Peyer's patch (tissue), 4 donors: ENCODE measurements around the gene PGPEP1. TPM values are rescaled to one million over a fixed set of nuclear protein-coding genes. Genes with fewer than 3 reads are reported as not detected.

Experiments used
- DNase-seq, 3 donors: peaks; one replicate each; pipeline ENCODE4 v3.0.0-alpha.2; 2017 to 2019
- H3K27ac ChIP-seq, 4 donors: fragments of 200-600 bp; sonication (generic); one replicate each; pipeline ENCODE4 v1.5.1; 2016 to 2019
- H3K27me3 ChIP-seq, 2 donors: fragments of 200-600 bp; sonication (generic); one replicate each; pipeline ENCODE4 v1.5.1; 2019
- H3K36me3 ChIP-seq, 3 donors: fragments of 200-600 bp; sonication (generic); one replicate each; pipeline ENCODE4 v1.5.1; 2016 to 2019
- H3K4me1 ChIP-seq, 4 donors: fragments of 200-600 bp; sonication (generic); one replicate each; pipeline ENCODE4 v1.5.1; 2016 to 2019
- H3K4me3 ChIP-seq, 4 donors: fragments of 200-600 bp; sonication (generic); 1 replicate in 3 of 4; 2 replicates in 1 of 4; pipeline ENCODE4 v1.5.1; 2016 to 2019; ENCODE audit warnings: mild to moderate bottlenecking in 1 of 4
- H3K9me3 ChIP-seq, 4 donors: fragments of 200-600 bp; sonication (generic); one replicate each; pipeline ENCODE4 v1.5.1; 2016 to 2019; ENCODE audit warnings: mild to moderate bottlenecking in 1 of 4
- POLR2A ChIP-seq, 2 donors: fragments of 450-650 bp; IDR thresholded peaks; one replicate each; pipeline ENCODE4 v1.5.1; 2017; ENCODE audit warnings: antibody characterized with exemption in 2 of 2, mild to moderate bottlenecking in 2 of 2, moderate library complexity in 2 of 2
- total RNA-seq, 4 donors: library from RNA; depleted of rRNA; stranded (reverse); fragments of >200 nt; gene quantifications; one replicate each; pipeline ENCODE4 v1.1.0, GENCODE V29; 2016
- TF ChIP-seq, protein P1 (sequence below), 6 experiments: fragments of 450-650 bp in 4 of 6; fragments of 200-600 bp in 2 of 6; sonication (generic) in 1 of 6; IDR thresholded peaks; one replicate each; pipeline ENCODE4 v1.5.1; 2017 to 2019; ENCODE audit warnings: antibody characterized with exemption in 6 of 6, mild to moderate bottlenecking in 3 of 6, moderate library complexity in 1 of 6

The PGPEP1 gene
- total RNA-seq, 4 donors from 2014 or later = 45.4 to 138 (median 89.2) TPM

DNA sequence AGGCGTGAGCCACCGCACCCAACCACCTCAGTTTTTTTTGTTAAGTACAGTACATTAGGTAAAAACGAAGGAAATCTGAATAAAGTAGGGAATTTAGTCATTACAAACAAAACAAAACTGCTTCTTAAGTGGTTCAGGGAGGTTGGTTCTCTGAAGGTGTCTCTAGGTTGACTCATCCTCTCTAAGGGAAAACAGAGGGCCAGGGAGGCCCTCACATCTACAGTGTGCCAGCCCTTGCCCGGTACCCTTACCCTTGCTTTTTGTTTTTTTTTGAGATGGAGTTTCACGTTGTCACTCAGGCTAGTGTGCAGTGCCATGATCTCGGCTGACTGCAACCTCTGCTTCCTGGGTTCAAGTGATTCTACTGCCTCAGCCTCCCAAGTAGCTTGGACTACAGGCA lies 41.8 kb upstream of the PGPEP1 start:
- peak overlapping the region in 1 of 4 donors; percentile 37 for H3K27ac ChIP-seq
- DNase-seq = no peak
- TF ChIP-seq, protein P1, sequence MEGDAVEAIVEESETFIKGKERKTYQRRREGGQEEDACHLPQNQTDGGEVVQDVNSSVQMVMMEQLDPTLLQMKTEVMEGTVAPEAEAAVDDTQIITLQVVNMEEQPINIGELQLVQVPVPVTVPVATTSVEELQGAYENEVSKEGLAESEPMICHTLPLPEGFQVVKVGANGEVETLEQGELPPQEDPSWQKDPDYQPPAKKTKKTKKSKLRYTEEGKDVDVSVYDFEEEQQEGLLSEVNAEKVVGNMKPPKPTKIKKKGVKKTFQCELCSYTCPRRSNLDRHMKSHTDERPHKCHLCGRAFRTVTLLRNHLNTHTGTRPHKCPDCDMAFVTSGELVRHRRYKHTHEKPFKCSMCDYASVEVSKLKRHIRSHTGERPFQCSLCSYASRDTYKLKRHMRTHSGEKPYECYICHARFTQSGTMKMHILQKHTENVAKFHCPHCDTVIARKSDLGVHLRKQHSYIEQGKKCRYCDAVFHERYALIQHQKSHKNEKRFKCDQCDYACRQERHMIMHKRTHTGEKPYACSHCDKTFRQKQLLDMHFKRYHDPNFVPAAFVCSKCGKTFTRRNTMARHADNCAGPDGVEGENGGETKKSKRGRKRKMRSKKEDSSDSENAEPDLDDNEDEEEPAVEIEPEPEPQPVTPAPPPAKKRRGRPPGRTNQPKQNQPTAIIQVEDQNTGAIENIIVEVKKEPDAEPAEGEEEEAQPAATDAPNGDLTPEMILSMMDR (IDR thresholded peaks at IDR 0.05) = no peak
- no peak for TF ChIP-seq POLR2A (IDR thresholded peaks at IDR 0.05)
- peaks cover 7 to 46% (median 9%) of the 10 kb centered on the region in 4 donors for H3K4me1 ChIP-seq
- no peaks in the 10 kb centered on the region for H3K27me3 ChIP-seq
- H3K9me3 ChIP-seq = no peaks in the 10 kb centered on the region
- H3K4me3 ChIP-seq = no peak overlapping the region
- no peaks in the 10 kb centered on the region for H3K36me3 ChIP-seq

DNA sequence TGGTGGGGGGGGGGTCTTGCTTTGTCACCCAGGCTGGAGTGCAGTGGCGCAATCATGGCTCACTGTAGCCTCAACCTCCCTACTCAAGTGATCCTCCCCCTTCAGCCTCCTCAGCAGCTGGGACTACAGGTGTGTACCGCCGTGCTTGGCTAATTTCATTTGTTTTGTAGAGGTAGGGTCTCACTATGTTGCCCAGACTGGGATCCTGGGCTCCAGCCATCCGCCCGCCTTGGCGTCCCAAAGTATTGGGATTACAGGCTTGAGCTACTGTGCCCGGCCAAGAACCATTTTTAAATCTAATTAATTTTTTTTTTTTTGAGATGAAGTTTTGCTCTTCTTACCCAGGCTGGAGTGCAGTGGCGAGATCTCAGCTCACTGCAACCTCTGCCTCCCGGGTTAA lies 40.7 kb upstream of the PGPEP1 start:
- Histone ChIP-seq H3K4me3 (no peak overlapping the region), H3K36me3 (no peaks in the 10 kb centered on the region), H3K9me3 (no peaks in the 10 kb centered on the region), H3K27ac (no peak overlapping the region), H3K4me1 (peaks cover 6 to 51% (median 16%) of the 10 kb centered on the region in 4 donors), H3K27me3 (no peaks in the 10 kb centered on the region)
- DNase-seq = no peak
- no peak for TF ChIP-seq POLR2A (IDR thresholded peaks at IDR 0.05)
- TF ChIP-seq, protein P1 (IDR thresholded peaks at IDR 0.05) = no peak

DNA sequence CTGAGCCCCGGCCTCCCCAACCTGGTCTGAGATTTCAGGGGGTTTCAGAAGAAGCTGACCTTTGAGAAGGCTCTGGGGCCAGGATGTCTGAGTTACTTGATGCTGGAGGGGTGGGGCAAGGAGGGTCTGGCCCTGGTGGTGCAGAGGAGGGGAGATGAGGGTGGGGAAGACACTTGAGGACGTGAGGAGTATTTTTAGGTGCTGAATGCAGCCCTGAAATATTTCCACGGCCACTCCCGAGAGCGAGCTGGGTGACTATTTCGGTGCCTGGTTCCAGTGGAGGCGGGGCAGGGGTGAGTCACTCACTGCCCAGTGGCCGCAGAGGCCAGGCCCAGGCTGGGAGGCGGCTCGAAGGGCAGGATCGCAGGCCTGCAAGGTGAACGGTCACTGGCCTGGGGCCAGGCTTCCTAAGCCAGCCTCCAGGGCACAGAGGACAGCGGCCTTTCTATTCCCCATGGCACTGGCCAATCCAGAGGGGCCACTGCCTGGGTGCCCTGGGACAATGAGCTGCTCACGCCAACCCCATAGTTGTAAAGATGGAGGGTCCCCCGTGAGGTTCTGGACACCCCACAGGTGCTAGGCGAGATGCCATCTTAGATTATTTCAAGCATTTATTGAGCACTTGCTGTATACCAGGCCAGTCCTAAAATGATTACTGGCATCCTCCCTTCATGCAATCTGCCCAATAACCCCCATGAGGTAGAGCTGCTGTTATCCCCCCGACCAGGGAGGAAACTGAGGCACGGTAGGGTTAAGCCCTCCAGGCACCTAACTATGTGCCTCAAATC lies 39.3 kb upstream of the PGPEP1 start:
- DNase-seq = peak in 2 of 3 donors; percentile 83 to 87
- peaks cover 6 to 64% (median 28%) of the 10 kb centered on the region in 4 donors for H3K4me1 ChIP-seq
- H3K4me3 ChIP-seq = no peak overlapping the region
- H3K9me3 ChIP-seq = no peaks in the 10 kb centered on the region
- no peaks in the 10 kb centered on the region for H3K27me3 ChIP-seq
- H3K27ac ChIP-seq = peak overlapping the region; percentile 6 to 84 (median 58)
- no peaks in the 10 kb centered on the region for H3K36me3 ChIP-seq
- TF ChIP-seq, protein P1 (IDR thresholded peaks at IDR 0.05) = no peak
- no peak for TF ChIP-seq POLR2A (IDR thresholded peaks at IDR 0.05)

DNA sequence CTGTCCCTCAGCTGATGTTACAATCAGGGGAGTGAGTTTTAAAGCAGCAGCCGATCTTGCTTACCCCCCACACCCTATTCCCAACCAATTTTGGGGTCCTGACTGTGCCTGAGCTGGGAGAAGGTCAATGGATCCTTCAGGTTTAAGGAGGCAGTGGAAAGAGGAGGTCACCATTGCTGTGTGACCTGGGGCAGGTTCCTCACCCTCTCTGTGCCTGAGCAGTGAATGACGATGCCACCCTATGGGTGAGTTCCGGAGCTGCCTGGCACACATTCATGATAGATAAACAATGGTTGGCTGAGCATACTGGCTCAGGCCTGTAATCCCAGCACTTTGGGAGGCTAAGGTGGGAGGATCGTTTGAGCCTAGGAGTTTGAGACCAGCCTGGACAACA lies 38.7 kb upstream of the PGPEP1 start:
- Histone ChIP-seq H3K27me3 (no peaks in the 10 kb centered on the region), H3K36me3 (no peaks in the 10 kb centered on the region), H3K27ac (peak overlapping the region; percentile 6 to 84 (median 38)), H3K4me1 (peaks cover 6 to 70% (median 33%) of the 10 kb centered on the region in 4 donors), H3K9me3 (no peaks in the 10 kb centered on the region), H3K4me3 (no peak overlapping the region)
- TF ChIP-seq, protein P1 (IDR thresholded peaks at IDR 0.05) = no peak
- no peak for TF ChIP-seq POLR2A (IDR thresholded peaks at IDR 0.05)
- no peak for DNase-seq

DNA sequence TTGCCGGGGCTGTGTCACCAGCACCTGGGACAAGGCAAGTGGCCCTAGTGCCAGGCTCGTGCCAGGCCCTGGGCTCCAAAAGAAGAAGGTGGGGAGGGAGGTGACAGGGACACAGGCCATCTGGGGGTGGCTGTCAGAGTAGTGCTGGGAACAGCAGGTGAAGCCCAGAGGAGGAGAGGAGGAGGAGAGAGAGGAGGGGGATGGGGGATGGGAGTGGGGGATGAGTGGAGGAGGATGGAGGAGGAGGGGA lies 36.3 kb upstream of the PGPEP1 start:
- TF ChIP-seq POLR2A (IDR thresholded peaks at IDR 0.05) = no peak
- TF ChIP-seq, protein P1 (IDR thresholded peaks at IDR 0.05) = no peak
- Histone ChIP-seq H3K36me3 (peaks cover 0 to 4% (median 0%) of the 10 kb centered on the region in 3 donors), H3K9me3 (no peaks in the 10 kb centered on the region), H3K4me3 (peak overlapping the region; percentile 25 to 49 (median 46)), H3K4me1 (peaks cover 6 to 70% (median 36%) of the 10 kb centered on the region in 4 donors), H3K27me3 (no peaks in the 10 kb centered on the region), H3K27ac (peak overlapping the region; percentile 92 to 98 (median 94))
- DNase-seq = peak in 1 of 3 donors; percentile 60
